Cardiac muscle cell (in vitro differentiated cells and primary cell): ENCODE results near the gene ATG4D. TPM values are rescaled to one million over a fixed set of nuclear protein-coding genes. Genes with fewer than 3 reads are reported as not detected.
"Not testable (repeated sequence)": the region's sequence is repeated elsewhere in the genome, so short reads cannot be mapped to it uniquely, and the experiment has no call there.

Experiments
- DNase-seq, 2 donors: peaks; one replicate each; pipeline versions ENCODE4 v3.0.0 to v3.0.0-alpha.2; 2010 to 2017; ENCODE audit warnings: low read depth in 1 of 2, low spot score in 1 of 2
- H3K27ac ChIP-seq: fragments of 200-600 bp; sonication (generic); 2 replicates; pipeline ENCODE4 v1.5.1; 2016
- H3K27me3 ChIP-seq: fragments of 200-600 bp; sonication (generic); 2 replicates; pipeline ENCODE4 v1.6.0; 2016; ENCODE audit warnings: control low read depth
- H3K36me3 ChIP-seq: fragments of 200-600 bp; sonication (generic); 2 replicates; pipeline ENCODE4 v1.5.1; 2016; ENCODE audit warnings: control low read depth
- H3K4me1 ChIP-seq: fragments of 200-600 bp; sonication (generic); 2 replicates; pipeline ENCODE4 v1.8.1; 2017; ENCODE audit warnings: low read depth, mild to moderate bottlenecking, mixed run types
- H3K4me3 ChIP-seq: fragments of 200-600 bp; sonication (generic); 2 replicates; pipeline ENCODE4 v1.5.1; 2016; ENCODE audit warnings: mild to moderate bottlenecking
- H3K9me3 ChIP-seq: fragments of 200-600 bp; sonication (generic); 2 replicates; pipeline ENCODE4 v1.5.1; 2017; ENCODE audit warnings: low read depth, mild to moderate bottlenecking, control low read depth
- polyA plus RNA-seq: library from polyadenylated mRNA; unstranded; fragments of >200 nt; fragmentation: Nextera tagmentation; extraction: Ambion mirVana; gene quantifications from 2 replicates; pipeline ENCODE4 v1.2.1, GENCODE V29; 2016
- total RNA-seq: library from RNA; depleted of rRNA; stranded (reverse); fragments of >200 nt; gene quantifications from 2 replicates; pipeline ENCODE4 v1.2.3, GENCODE V29; 2016
- TF ChIP-seq, protein P1 (sequence below): IDR thresholded peaks from 2 replicates; pipeline ENCODE4 v1.5.1; 2012; ENCODE audit warnings: low read depth, mild to moderate bottlenecking, low read length

ATG4D gene
- total and polyA plus RNA-seq, 2 experiments from 2014 or later: 67.0 to 69.0 TPM

DNA sequence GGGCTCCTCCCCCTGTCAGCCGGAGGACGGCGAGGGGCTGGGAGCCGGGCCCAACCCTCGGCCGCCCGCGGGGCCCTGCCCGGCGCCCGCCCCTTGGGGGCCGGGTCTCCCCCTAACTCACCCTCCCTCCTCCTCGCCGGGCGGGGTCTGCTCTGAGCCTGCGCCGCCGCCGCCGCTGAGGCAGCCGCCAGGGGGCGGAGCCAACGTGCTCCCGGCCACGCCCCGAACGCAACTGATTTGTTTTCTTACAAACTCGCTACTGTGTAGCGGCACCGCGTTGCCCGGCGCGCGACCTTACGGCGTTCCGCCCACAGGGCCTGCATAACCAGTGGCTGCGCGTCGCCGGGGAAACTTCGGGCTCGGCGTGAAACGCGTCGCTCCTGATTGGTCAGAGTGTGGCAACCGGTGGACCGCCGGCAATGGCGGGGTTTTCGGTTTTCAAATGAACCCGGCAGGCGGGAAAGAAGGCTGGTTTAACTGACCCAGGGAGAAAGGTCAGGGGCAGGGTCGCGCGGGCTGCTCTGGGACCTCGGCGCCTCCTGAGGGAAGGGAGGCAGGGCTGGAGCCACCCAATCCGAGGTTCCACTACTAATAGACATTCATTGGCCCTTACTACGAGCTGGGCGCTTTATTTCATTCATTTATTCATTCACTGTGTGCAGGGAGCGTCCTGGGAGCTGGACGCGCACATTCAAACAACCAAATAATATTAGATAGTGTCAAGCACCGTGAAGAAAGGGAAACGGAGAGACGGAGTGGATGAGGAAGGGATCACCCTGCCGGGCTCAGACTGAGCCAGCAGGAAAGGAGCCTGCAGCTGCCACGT, 25.3 kb downstream of the ATG4D start, which contains the start of gene CDKN2D:
Gene CDKN2D (minus strand): TSS at position 154 of the 826 bp plus-strand sequence. CDS start 326 bp downstream, outside the sequence.
- Histone ChIP-seq H3K4me3 (peak within 1 kb of the TSS; percentile 51), H3K27ac (peak within 1 kb of the TSS; percentile 80), H3K36me3 (no peaks in the 10 kb centered on the region), H3K9me3 (no peaks in the 10 kb centered on the region), H3K4me1 (peaks cover 10% of the 10 kb centered on the region), H3K27me3 (peaks cover 8% of the 10 kb centered on the region)
- TF ChIP-seq, protein P1, sequence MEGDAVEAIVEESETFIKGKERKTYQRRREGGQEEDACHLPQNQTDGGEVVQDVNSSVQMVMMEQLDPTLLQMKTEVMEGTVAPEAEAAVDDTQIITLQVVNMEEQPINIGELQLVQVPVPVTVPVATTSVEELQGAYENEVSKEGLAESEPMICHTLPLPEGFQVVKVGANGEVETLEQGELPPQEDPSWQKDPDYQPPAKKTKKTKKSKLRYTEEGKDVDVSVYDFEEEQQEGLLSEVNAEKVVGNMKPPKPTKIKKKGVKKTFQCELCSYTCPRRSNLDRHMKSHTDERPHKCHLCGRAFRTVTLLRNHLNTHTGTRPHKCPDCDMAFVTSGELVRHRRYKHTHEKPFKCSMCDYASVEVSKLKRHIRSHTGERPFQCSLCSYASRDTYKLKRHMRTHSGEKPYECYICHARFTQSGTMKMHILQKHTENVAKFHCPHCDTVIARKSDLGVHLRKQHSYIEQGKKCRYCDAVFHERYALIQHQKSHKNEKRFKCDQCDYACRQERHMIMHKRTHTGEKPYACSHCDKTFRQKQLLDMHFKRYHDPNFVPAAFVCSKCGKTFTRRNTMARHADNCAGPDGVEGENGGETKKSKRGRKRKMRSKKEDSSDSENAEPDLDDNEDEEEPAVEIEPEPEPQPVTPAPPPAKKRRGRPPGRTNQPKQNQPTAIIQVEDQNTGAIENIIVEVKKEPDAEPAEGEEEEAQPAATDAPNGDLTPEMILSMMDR: peak; percentile 10
- peak; percentile 100 for DNase-seq

DNA sequence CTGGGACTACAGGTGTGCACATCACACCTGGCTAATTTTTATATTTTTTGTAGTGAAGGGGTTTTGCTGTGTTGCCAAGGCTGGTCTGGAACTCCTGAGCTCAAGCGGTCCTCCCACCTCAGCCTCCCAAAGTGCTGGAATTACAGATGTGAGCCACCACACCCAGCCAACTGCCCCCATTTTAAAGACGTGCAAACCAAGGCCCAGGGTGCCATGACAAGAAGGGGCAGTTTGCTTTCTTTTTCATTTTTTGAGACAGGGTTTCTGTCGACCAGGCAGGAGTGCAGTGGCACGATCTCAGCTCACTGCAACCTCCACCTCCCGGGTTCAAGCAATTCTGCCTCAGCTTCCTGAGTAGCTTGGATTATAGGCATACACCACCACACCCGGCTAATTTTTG, 30.1 kb downstream of the ATG4D start:
- not testable (repeated sequence) for H3K9me3 ChIP-seq, H3K27ac ChIP-seq, H3K27me3 ChIP-seq, H3K4me1 ChIP-seq, H3K4me3 ChIP-seq, H3K36me3 ChIP-seq, DNase-seq

DNA sequence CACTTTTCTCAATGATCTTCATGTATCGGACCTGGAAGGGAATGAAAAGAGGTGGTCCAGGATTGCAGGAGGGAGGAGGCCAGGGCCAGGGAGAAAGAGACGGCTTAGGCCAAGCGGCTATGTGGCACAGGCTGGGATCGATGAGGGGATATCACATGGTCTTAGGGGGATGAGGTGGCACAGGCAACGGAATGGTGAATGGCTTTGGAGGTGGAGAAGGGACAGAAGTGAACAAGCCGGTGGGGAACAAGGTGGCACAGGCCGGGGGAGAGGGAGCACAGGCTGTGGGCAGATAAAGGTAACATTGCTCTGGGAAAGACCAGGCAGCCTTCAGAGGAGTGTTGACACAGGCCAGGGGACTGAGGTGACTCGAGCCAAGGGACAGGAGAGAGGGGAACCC, 30.8 kb downstream of the ATG4D start:
- Histone ChIP-seq H3K9me3 (no peaks in the 10 kb centered on the region), H3K27me3 (no peaks in the 10 kb centered on the region), H3K27ac (no peak overlapping the region), H3K4me3 (no peak overlapping the region), H3K36me3 (no peaks in the 10 kb centered on the region), H3K4me1 (no peaks in the 10 kb centered on the region)
- TF ChIP-seq, protein P1: no peak
- DNase-seq: no peak

DNA sequence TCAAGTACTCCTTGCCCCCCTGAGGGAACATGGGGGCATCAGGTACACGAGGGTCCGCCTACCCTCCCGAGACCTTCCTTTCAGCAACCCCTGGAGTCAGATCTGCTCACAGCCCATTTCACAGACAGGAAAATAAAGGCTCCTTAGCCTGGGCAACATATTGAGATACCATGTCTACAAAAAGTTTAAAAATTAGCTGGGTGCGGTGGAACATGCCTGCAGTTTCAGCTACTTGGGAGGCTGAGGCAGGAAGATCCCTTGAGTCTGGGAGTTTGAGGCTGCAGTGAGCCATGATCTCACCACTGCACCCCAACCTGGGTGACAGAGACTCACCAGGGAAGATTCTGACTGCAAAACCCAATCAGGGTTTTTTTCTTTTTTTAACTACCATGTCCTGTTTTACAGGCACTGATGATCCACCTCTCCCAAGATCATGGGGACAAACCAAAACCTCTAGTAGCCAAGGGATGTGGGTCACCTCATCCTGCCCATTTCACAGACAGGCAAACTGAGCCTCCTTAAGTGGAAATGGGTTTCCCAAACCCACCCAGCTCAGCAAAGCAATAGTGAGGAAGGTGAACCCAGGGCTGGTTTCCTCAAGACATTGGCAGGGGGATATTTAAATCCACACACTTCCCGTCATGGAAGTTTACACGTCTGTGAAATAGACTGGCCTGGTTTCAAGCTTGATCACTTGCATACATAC, 31.5 kb downstream of the ATG4D start:
- Histone ChIP-seq H3K27me3 (no peaks in the 10 kb centered on the region), H3K4me3 (no peak overlapping the region), H3K9me3 (no peaks in the 10 kb centered on the region), H3K36me3 (no peaks in the 10 kb centered on the region), H3K4me1 (no peaks in the 10 kb centered on the region), H3K27ac (no peak overlapping the region)
- TF ChIP-seq, protein P1: no peak
- DNase-seq: no peak

DNA sequence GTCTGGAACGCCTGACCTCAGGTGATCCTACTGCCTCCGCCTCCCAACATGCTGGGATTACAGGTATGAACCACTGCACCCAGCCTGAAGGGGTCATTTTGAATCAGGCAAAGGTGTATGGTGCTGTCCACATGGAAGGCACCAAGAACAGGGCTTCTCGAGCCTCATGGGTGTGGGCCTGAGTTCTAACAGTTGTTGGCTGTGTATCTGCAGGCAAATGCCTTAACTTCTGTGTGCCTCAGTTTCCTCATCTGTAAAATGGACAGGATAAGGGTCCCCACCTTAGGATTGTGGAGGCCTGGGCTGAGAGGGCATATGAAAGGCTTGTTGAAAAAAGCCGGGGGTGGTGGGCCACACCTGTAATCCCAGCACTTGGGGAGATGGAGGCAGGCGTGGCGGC, 34.2 kb downstream of the ATG4D start:
- no peak overlapping the region for H3K4me3 ChIP-seq
- TF ChIP-seq, protein P1: no peak
- H3K4me1 ChIP-seq: no peaks in the 10 kb centered on the region
- DNase-seq: no peak
- no peaks in the 10 kb centered on the region for H3K9me3 ChIP-seq
- H3K36me3 ChIP-seq: no peaks in the 10 kb centered on the region
- no peaks in the 10 kb centered on the region for H3K27me3 ChIP-seq
- H3K27ac ChIP-seq: no peak overlapping the region
